Measurements from ENCODE around the gene ZW10. TPM values are rescaled to one million over a fixed set of nuclear protein-coding genes. Genes with fewer than 3 reads are reported as not detected.

The ZW10 gene
- total and polyA plus RNA-seq, 2 experiments from 2014 or later = 12.3 to 30.5 TPM

GRCh38 chr11:113729456-113729855 is 44.0 kb downstream of the ZW10 start (continued):
- TF ChIP-seq, protein P1, sequence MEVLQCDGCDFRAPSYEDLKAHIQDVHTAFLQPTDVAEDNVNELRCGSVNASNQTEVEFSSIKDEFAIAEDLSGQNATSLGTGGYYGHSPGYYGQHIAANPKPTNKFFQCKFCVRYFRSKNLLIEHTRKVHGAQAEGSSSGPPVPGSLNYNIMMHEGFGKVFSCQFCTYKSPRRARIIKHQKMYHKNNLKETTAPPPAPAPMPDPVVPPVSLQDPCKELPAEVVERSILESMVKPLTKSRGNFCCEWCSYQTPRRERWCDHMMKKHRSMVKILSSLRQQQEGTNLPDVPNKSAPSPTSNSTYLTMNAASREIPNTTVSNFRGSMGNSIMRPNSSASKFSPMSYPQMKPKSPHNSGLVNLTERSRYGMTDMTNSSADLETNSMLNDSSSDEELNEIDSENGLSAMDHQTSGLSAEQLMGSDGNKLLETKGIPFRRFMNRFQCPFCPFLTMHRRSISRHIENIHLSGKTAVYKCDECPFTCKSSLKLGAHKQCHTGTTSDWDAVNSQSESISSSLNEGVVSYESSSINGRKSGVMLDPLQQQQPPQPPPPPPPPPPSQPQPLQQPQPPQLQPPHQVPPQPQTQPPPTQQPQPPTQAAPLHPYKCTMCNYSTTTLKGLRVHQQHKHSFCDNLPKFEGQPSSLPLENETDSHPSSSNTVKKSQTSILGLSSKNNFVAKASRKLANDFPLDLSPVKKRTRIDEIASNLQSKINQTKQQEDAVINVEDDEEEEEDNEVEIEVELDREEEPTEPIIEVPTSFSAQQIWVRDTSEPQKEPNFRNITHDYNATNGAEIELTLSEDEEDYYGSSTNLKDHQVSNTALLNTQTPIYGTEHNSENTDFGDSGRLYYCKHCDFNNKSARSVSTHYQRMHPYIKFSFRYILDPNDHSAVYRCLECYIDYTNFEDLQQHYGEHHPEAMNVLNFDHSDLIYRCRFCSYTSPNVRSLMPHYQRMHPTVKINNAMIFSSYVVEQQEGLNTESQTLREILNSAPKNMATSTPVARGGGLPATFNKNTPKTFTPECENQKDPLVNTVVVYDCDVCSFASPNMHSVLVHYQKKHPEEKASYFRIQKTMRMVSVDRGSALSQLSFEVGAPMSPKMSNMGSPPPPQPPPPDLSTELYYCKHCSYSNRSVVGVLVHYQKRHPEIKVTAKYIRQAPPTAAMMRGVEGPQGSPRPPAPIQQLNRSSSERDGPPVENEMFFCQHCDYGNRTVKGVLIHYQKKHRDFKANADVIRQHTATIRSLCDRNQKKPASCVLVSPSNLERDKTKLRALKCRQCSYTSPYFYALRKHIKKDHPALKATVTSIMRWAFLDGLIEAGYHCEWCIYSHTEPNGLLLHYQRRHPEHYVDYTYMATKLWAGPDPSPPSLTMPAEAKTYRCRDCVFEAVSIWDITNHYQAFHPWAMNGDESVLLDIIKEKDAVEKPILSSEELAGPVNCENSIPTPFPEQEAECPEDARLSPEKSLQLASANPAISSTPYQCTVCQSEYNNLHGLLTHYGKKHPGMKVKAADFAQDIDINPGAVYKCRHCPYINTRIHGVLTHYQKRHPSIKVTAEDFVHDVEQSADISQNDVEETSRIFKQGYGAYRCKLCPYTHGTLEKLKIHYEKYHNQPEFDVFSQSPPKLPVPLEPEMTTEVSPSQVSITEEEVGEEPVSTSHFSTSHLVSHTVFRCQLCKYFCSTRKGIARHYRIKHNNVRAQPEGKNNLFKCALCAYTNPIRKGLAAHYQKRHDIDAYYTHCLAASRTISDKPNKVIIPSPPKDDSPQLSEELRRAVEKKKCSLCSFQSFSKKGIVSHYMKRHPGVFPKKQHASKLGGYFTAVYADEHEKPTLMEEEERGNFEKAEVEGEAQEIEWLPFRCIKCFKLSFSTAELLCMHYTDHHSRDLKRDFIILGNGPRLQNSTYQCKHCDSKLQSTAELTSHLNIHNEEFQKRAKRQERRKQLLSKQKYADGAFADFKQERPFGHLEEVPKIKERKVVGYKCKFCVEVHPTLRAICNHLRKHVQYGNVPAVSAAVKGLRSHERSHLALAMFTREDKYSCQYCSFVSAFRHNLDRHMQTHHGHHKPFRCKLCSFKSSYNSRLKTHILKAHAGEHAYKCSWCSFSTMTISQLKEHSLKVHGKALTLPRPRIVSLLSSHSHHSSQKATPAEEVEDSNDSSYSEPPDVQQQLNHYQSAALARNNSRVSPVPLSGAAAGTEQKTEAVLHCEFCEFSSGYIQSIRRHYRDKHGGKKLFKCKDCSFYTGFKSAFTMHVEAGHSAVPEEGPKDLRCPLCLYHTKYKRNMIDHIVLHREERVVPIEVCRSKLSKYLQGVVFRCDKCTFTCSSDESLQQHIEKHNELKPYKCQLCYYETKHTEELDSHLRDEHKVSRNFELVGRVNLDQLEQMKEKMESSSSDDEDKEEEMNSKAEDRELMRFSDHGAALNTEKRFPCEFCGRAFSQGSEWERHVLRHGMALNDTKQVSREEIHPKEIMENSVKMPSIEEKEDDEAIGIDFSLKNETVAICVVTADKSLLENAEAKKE (CRISPR knock-in tag; IDR thresholded peaks at IDR 0.05) = no peak

DNA sequence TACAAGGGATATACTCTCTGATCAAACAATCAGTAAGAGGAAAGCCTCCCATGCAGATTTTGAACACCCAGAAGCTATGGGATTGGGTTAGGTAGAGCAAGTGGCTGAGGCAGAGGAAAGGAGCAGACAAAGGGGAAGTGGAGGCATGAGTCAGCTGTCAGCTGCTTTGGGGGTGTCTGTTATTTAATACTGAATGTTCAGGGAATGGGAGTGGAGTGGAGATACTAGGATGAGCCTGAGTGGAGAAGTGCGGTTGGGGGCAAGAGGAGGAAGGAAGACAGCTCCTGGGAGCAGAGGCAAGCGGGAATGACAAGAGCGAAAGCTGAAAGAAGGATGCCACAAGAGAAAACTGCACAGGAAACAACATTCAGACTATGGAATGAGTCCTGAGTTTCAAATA is 44.7 kb downstream of the ZW10 start:
- H3K27ac Mint-ChIP-seq = no peak overlapping the region
- Histone ChIP-seq H4K20me1 (replicated peaks; ENCODE audit: insufficient read depth) (no peaks in the 10 kb centered on the region; the same call in 1 of the 2 replicates), H3K4me3 (no peak overlapping the region), H3K4me2 (no peak overlapping the region), H3K79me2 (replicated peaks; ENCODE audit: insufficient read depth) (no peaks in the 10 kb centered on the region), H3K36me3 (ENCODE audit: insufficient read depth) (0 out of 2 replicates have a peak, but pooled peaks cover under 1% of the 10 kb centered on the region), H3F3A (replicated peaks; ENCODE audit: low read depth) (no peaks in the 10 kb centered on the region), H2AFZ (no peak overlapping the region), H3K27me3 (ENCODE audit: insufficient read depth) (no peaks in the 10 kb centered on the region), H3K27ac (ENCODE audit: low read depth) (no peak overlapping the region), H3K4me1 (ENCODE audit: insufficient read depth) (no peaks in the 10 kb centered on the region), H3K9me2 (ENCODE audit: insufficient read depth) (no peaks in the 10 kb centered on the region)
- no peaks in the 10 kb centered on the region for H3K27me3 Mint-ChIP-seq (ENCODE audit: insufficient read depth, low read depth, poor library complexity)
- H3K36me3 Mint-ChIP-seq (ENCODE audit: low read depth) = peaks cover 4% of the 10 kb centered on the region; the same call in 1 of the 3 replicates
- H3K4me3 Mint-ChIP-seq = no peak overlapping the region
- no peak for ATAC-seq
- no peaks in the 10 kb centered on the region; the same call in 2 of the 3 replicates for H3K4me1 Mint-ChIP-seq
- H3K9me3 Mint-ChIP-seq = no peaks in the 10 kb centered on the region
- DNase-seq (ENCODE audit: low spot score) = no peak
- TF ChIP-seq STAT1 (IDR thresholded peaks at IDR 0.05; ENCODE audit: unreplicated experiment) (no peak), NANOG (IDR thresholded peaks at IDR 0.05; ENCODE audit: borderline replicate concordance) (no peak), JUNB (IDR thresholded peaks at IDR 0.05; ENCODE audit: unreplicated experiment) (no peak), ZNF114 (CRISPR knock-in tag; IDR thresholded peaks at IDR 0.05) (no peak), ZNF331 (CRISPR knock-in tag; IDR thresholded peaks at IDR 0.05; ENCODE audit: low read depth) (no peak)
- TF ChIP-seq, protein P2, sequence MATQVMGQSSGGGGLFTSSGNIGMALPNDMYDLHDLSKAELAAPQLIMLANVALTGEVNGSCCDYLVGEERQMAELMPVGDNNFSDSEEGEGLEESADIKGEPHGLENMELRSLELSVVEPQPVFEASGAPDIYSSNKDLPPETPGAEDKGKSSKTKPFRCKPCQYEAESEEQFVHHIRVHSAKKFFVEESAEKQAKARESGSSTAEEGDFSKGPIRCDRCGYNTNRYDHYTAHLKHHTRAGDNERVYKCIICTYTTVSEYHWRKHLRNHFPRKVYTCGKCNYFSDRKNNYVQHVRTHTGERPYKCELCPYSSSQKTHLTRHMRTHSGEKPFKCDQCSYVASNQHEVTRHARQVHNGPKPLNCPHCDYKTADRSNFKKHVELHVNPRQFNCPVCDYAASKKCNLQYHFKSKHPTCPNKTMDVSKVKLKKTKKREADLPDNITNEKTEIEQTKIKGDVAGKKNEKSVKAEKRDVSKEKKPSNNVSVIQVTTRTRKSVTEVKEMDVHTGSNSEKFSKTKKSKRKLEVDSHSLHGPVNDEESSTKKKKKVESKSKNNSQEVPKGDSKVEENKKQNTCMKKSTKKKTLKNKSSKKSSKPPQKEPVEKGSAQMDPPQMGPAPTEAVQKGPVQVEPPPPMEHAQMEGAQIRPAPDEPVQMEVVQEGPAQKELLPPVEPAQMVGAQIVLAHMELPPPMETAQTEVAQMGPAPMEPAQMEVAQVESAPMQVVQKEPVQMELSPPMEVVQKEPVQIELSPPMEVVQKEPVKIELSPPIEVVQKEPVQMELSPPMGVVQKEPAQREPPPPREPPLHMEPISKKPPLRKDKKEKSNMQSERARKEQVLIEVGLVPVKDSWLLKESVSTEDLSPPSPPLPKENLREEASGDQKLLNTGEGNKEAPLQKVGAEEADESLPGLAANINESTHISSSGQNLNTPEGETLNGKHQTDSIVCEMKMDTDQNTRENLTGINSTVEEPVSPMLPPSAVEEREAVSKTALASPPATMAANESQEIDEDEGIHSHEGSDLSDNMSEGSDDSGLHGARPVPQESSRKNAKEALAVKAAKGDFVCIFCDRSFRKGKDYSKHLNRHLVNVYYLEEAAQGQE (IDR thresholded peaks at IDR 0.05; ENCODE audit: unreplicated experiment) = no peak
